ENCODE data around the gene MED14. TPM values are rescaled to one million over a fixed set of nuclear protein-coding genes. Genes with fewer than 3 reads are reported as not detected.

The MED14 gene
- total and polyA plus RNA-seq, 10 of the 15 experiments (the other 5 are each of a cell fraction or from before 2014, with no cell fraction given), result 8.8 to 99.4 (median 29.4) TPM

GRCh38 chrX:40651620-40652223 is 83.6 kb downstream of the MED14 start (continued):
- TF ChIP-seq EP300 (IDR thresholded peaks at IDR 0.05; ENCODE audit: borderline replicate concordance in 1 of 2, control insufficient read depth in 1 of 2, low read depth in 2 of 2, low read length in 2 of 2) (no peak), DPF2 (IDR thresholded peaks at IDR 0.05) (no peak), WRNIP1 (IDR thresholded peaks at IDR 0.05; ENCODE audit: borderline replicate concordance, low read depth, low read length) (no peak), KLF5 (IDR thresholded peaks at IDR 0.05; ENCODE audit: partially characterized antibody) (no peak), CBX3 (IDR thresholded peaks at IDR 0.05; ENCODE audit: borderline replicate concordance, low read depth) (no peak), SMC3 (IDR thresholded peaks at IDR 0.05; ENCODE audit: borderline replicate concordance, low read length) (peak; percentile 84), ZBTB40 (IDR thresholded peaks at IDR 0.05; ENCODE audit: borderline replicate concordance) (no peak), IKZF1 (conservative IDR thresholded peaks at IDR 0.05) (no peak), BHLHE40 (IDR thresholded peaks at IDR 0.05; ENCODE audit: borderline replicate concordance in 1 of 2, low read depth in 2 of 2, low read length in 1 of 2) (no peak), TCF3 (IDR thresholded peaks at IDR 0.05; ENCODE audit: borderline replicate concordance, insufficient read depth, low read depth, low read length) (0 out of 2 replicates have a peak, but pooled peaks have one; percentile 49), CHD4 (IDR thresholded peaks at IDR 0.05) (no peak), NR2C2 (IDR thresholded peaks at IDR 0.05; ENCODE audit: borderline replicate concordance, control insufficient read depth, insufficient read length, low read depth) (no peak), REST (IDR thresholded peaks at IDR 0.05; ENCODE audit: low read depth, low read length) (no peak), RAD21 (IDR thresholded peaks at IDR 0.05; ENCODE audit: insufficient read depth, low read depth, low read length) (peak; percentile 92), TCF12 (IDR thresholded peaks at IDR 0.05; ENCODE audit: low read depth, low read length) (0 out of 2 replicates have a peak, but pooled peaks have one; percentile 34)
- TF ChIP-seq, protein P1, sequence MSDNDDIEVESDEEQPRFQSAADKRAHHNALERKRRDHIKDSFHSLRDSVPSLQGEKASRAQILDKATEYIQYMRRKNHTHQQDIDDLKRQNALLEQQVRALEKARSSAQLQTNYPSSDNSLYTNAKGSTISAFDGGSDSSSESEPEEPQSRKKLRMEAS (IDR thresholded peaks at IDR 0.05; ENCODE audit: low read depth, low read length), result no peak
- TF ChIP-seq, protein P2, sequence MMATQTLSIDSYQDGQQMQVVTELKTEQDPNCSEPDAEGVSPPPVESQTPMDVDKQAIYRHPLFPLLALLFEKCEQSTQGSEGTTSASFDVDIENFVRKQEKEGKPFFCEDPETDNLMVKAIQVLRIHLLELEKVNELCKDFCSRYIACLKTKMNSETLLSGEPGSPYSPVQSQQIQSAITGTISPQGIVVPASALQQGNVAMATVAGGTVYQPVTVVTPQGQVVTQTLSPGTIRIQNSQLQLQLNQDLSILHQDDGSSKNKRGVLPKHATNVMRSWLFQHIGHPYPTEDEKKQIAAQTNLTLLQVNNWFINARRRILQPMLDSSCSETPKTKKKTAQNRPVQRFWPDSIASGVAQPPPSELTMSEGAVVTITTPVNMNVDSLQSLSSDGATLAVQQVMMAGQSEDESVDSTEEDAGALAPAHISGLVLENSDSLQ (IDR thresholded peaks at IDR 0.05), result no peak

Data from GM12878 (cell line).